Measurements from ENCODE around the gene B3GAT2. TPM values are rescaled to one million over a fixed set of nuclear protein-coding genes. Genes with fewer than 3 reads are reported as not detected.

B3GAT2 gene
- total and polyA plus RNA-seq, 2 donors (not counting 1 experiment from before 2014, with no cell fraction given): not detected

- Mint-ChIP-seq H3K9me3 (ENCODE audit: insufficient read depth) (no peaks in the 10 kb centered on the region), H3K4me1 (no peaks in the 10 kb centered on the region), H3K4me3 (no peak overlapping the region), H3K27me3 (peaks cover 17% of the 10 kb centered on the region), H3K27ac (no peak overlapping the region)
- ChIA-PET CTCF (interaction anchor here (3.6 kb wide), 1 partner anchor 172 kb away, joined by 17 read pairs; no protein-coding TSS in a partner anchor), POLR2A (no interaction called here)
- no peak for TF ChIP-seq EZH2 (IDR thresholded peaks at IDR 0.05; ENCODE audit: borderline replicate concordance, insufficient read depth, low read depth, low read length, poor library complexity, severe bottlenecking)
- TF ChIP-seq CTCF (IDR thresholded peaks at IDR 0.05): no peak
- Histone ChIP-seq H3K9me3 (ENCODE audit: control extremely low read depth in 1 of 3, control insufficient read depth in 2 of 3, insufficient read depth in 1 of 3, low read length in 2 of 3) (peaks cover 0 to 4% (median 0%) of the 10 kb centered on the region in 3 donors), H3K27me3 (replicated peaks in 1 of 4; ENCODE audit: control extremely low read depth in 1 of 4, control insufficient read depth in 3 of 4, insufficient read depth in 4 of 4, low read length in 3 of 4) (peaks cover 0 to 11% (median 2%) of the 10 kb centered on the region in 4 experiments), H2AFZ (ENCODE audit: insufficient read depth, low read depth, low read length, poor library complexity, severe bottlenecking) (no peak overlapping the region), H3K4me2 (replicated peaks; ENCODE audit: low read depth, low read length, poor library complexity, severe bottlenecking) (no peak overlapping the region), H4K20me1 (ENCODE audit: control insufficient read depth, insufficient read depth, low read length, poor library complexity, severe bottlenecking) (no peaks in the 10 kb centered on the region), H3K4me1 (ENCODE audit: control insufficient read depth in 2 of 2, insufficient read depth in 2 of 2, low read length in 2 of 2) (no peaks in the 10 kb centered on the region), H3K36me3 (replicated peaks in 1 of 2; ENCODE audit: control extremely low read depth in 1 of 2, control insufficient read depth in 1 of 2, extremely low read depth in 1 of 2, insufficient read depth in 2 of 2, low read length in 1 of 2) (no peaks in the 10 kb centered on the region), H3K4me3 (ENCODE audit: control extremely low read depth in 1 of 5, extremely low read depth in 1 of 5, insufficient read depth in 1 of 5, low read depth in 2 of 5, low read length in 4 of 5) (no peak overlapping the region), H3K9ac (ENCODE audit: low read length) (no peak overlapping the region), H3K79me2 (ENCODE audit: control insufficient read depth, insufficient read depth, low read length) (no peaks in the 10 kb centered on the region), H3K27ac (ENCODE audit: low read length in 2 of 2) (no peak overlapping the region)
- intact Hi-C loops (cut with micrococcal nuclease): no loop called here
- ATAC-seq (ENCODE audit: low read depth): no peak
- WGBS (ENCODE audit: insufficient coverage): 93% methylated on average over 4 of the region's 5 CpGs
- DNase-seq: no peak
Observed at GRCh38 chr6:70879496-70879895, 77.4 kb downstream of the B3GAT2 start.

GRCh38 chr6:70874181-70874913 is 82.5 kb downstream of the B3GAT2 start:
- intact Hi-C loops (cut with micrococcal nuclease): no loop called here

More at GRCh38 chr6:70874181-70874913, 82.5 kb downstream of the B3GAT2 start:
- H3K9ac ChIP-seq (ENCODE audit: low read length): no peak overlapping the region
- no peak for ATAC-seq (ENCODE audit: low read depth)
- H3K9me3 ChIP-seq (ENCODE audit: control extremely low read depth in 1 of 3, control insufficient read depth in 2 of 3, insufficient read depth in 1 of 3, low read length in 2 of 3): peaks cover 0 to 13% (median 4%) of the 10 kb centered on the region in 3 donors
- Mint-ChIP-seq H3K4me1 (no peaks in the 10 kb centered on the region), H3K4me3 (no peak overlapping the region), H3K27ac (no peak overlapping the region), H3K9me3 (ENCODE audit: insufficient read depth) (peaks cover 5% of the 10 kb centered on the region), H3K27me3 (peaks cover 10% of the 10 kb centered on the region)
- no peak for DNase-seq
- H3K4me2 ChIP-seq (replicated peaks; ENCODE audit: low read depth, low read length, poor library complexity, severe bottlenecking): no peak overlapping the region
- H2AFZ ChIP-seq (ENCODE audit: insufficient read depth, low read depth, low read length, poor library complexity, severe bottlenecking): no peak overlapping the region
- H3K27me3 ChIP-seq (replicated peaks in 1 of 4; ENCODE audit: control extremely low read depth in 1 of 4, control insufficient read depth in 3 of 4, insufficient read depth in 4 of 4, low read length in 3 of 4): peaks cover 0 to 7% (median 2%) of the 10 kb centered on the region in 4 experiments
- no peaks in the 10 kb centered on the region for H3K4me1 ChIP-seq (ENCODE audit: control insufficient read depth in 2 of 2, insufficient read depth in 2 of 2, low read length in 2 of 2)
- H3K4me3 ChIP-seq (ENCODE audit: control extremely low read depth in 1 of 5, extremely low read depth in 1 of 5, insufficient read depth in 1 of 5, low read depth in 2 of 5, low read length in 4 of 5): no peak overlapping the region
- no peaks in the 10 kb centered on the region for H3K79me2 ChIP-seq (ENCODE audit: control insufficient read depth, insufficient read depth, low read length)
- WGBS (ENCODE audit: insufficient coverage): 78% methylated on average over 3 of the region's 3 CpGs
- ChIA-PET CTCF (interaction anchor here (0.9 to 2.1 kb wide), 3 partner anchors 10 to 167 kb away, joined by 3 to 8 read pairs (median 5); no protein-coding TSS in a partner anchor), POLR2A (no interaction called here)
- H3K27ac ChIP-seq (ENCODE audit: low read length in 2 of 2): no peak overlapping the region
- H3K36me3 ChIP-seq (replicated peaks in 1 of 2; ENCODE audit: control extremely low read depth in 1 of 2, control insufficient read depth in 1 of 2, extremely low read depth in 1 of 2, insufficient read depth in 2 of 2, low read length in 1 of 2): no peaks in the 10 kb centered on the region
- TF ChIP-seq CTCF (IDR thresholded peaks at IDR 0.05) (no peak), EZH2 (IDR thresholded peaks at IDR 0.05; ENCODE audit: borderline replicate concordance, insufficient read depth, low read depth, low read length, poor library complexity, severe bottlenecking) (no peak)
- no peaks in the 10 kb centered on the region for H4K20me1 ChIP-seq (ENCODE audit: control insufficient read depth, insufficient read depth, low read length, poor library complexity, severe bottlenecking)

Data from B cell (primary cell).